ENCODE results near the gene RPAP2.
"Not testable (repeated sequence)": the region's sequence is repeated elsewhere in the genome, so short reads cannot be mapped to it uniquely, and the experiment has no call there.

RPAP2 gene

GRCh38 chr1:92323473-92324453 is 24.9 kb downstream of the RPAP2 start:
- no peak overlapping the region for H3K4me3 ChIP-seq (ENCODE audit: low read depth, low read length)

- no peak overlapping the region for H3K4me3 ChIP-seq (ENCODE audit: low read depth, low read length)
Measured at GRCh38 chr1:92324784-92325183, 25.9 kb downstream of the RPAP2 start.

GRCh38 chr1:92326681-92327080 is 27.8 kb downstream of the RPAP2 start:
- H3K4me3 ChIP-seq (ENCODE audit: low read depth, low read length) = no peak overlapping the region

- no peak overlapping the region for H3K4me3 ChIP-seq (ENCODE audit: low read depth, low read length)
Measured at GRCh38 chr1:92327794-92328193, 28.9 kb downstream of the RPAP2 start.

- no peak overlapping the region for H3K4me3 ChIP-seq (ENCODE audit: low read depth, low read length)
Measured at GRCh38 chr1:92329347-92330129, 30.7 kb downstream of the RPAP2 start.

- H3K4me3 ChIP-seq (ENCODE audit: low read depth, low read length) = no peak overlapping the region
Measured at GRCh38 chr1:92333668-92334067, 34.8 kb downstream of the RPAP2 start.

- no peak overlapping the region for H3K4me3 ChIP-seq (ENCODE audit: low read depth, low read length)
Measured at GRCh38 chr1:92340154-92340553, 41.3 kb downstream of the RPAP2 start.

- H3K4me3 ChIP-seq (ENCODE audit: low read depth, low read length) = no peak overlapping the region
Measured at GRCh38 chr1:92342401-92342800, 43.5 kb downstream of the RPAP2 start.

GRCh38 chr1:92343061-92343460 is 44.2 kb downstream of the RPAP2 start:
- H3K4me3 ChIP-seq (ENCODE audit: low read depth, low read length) = no peak overlapping the region

GRCh38 chr1:92346866-92347640 is 48.2 kb downstream of the RPAP2 start:
- no peak overlapping the region for H3K4me3 ChIP-seq (ENCODE audit: low read depth, low read length)

- no peak overlapping the region for H3K4me3 ChIP-seq (ENCODE audit: low read depth, low read length)
Measured at GRCh38 chr1:92352856-92353255, 54.0 kb downstream of the RPAP2 start.

- no peak overlapping the region for H3K4me3 ChIP-seq (ENCODE audit: low read depth, low read length)
Measured at GRCh38 chr1:92354259-92354658, 55.4 kb downstream of the RPAP2 start.

- no peak overlapping the region for H3K4me3 ChIP-seq (ENCODE audit: low read depth, low read length)
Measured at GRCh38 chr1:92356956-92357355, 58.1 kb downstream of the RPAP2 start.

GRCh38 chr1:92359382-92359781 is 60.5 kb downstream of the RPAP2 start:
- not testable (repeated sequence) for H3K4me3 ChIP-seq (ENCODE audit: low read depth, low read length)

- no peak overlapping the region for H3K4me3 ChIP-seq (ENCODE audit: low read depth, low read length)
Measured at GRCh38 chr1:92359986-92360385, 61.1 kb downstream of the RPAP2 start.

- no peak overlapping the region for H3K4me3 ChIP-seq (ENCODE audit: low read depth, low read length)
Measured at GRCh38 chr1:92362970-92363369, 64.1 kb downstream of the RPAP2 start.

- no peak overlapping the region for H3K4me3 ChIP-seq (ENCODE audit: low read depth, low read length)
Measured at GRCh38 chr1:92363401-92363800, 64.5 kb downstream of the RPAP2 start.

- no peak overlapping the region for H3K4me3 ChIP-seq (ENCODE audit: low read depth, low read length)
Measured at GRCh38 chr1:92365378-92366039, 66.7 kb downstream of the RPAP2 start.

GRCh38 chr1:92366040-92366395 is 67.2 kb downstream of the RPAP2 start:
- H3K4me3 ChIP-seq (ENCODE audit: low read depth, low read length) = no peak overlapping the region

GRCh38 chr1:92367496-92367895 is 68.6 kb downstream of the RPAP2 start:
- no peak overlapping the region for H3K4me3 ChIP-seq (ENCODE audit: low read depth, low read length)

GRCh38 chr1:92372164-92372563 is 73.3 kb downstream of the RPAP2 start:
- no peak overlapping the region for H3K4me3 ChIP-seq (ENCODE audit: low read depth, low read length)

Measured in iPS-11a (cell line).